ENCODE results near the gene GALNT7. TPM values are rescaled to one million over a fixed set of nuclear protein-coding genes. Genes with fewer than 3 reads are reported as not detected.

GALNT7 gene
- total and polyA plus RNA-seq, 2 of the 13 experiments (the other 11 are each of a cell fraction or from before 2014, with no cell fraction given), result 0.08 to 0.13 TPM

DNA sequence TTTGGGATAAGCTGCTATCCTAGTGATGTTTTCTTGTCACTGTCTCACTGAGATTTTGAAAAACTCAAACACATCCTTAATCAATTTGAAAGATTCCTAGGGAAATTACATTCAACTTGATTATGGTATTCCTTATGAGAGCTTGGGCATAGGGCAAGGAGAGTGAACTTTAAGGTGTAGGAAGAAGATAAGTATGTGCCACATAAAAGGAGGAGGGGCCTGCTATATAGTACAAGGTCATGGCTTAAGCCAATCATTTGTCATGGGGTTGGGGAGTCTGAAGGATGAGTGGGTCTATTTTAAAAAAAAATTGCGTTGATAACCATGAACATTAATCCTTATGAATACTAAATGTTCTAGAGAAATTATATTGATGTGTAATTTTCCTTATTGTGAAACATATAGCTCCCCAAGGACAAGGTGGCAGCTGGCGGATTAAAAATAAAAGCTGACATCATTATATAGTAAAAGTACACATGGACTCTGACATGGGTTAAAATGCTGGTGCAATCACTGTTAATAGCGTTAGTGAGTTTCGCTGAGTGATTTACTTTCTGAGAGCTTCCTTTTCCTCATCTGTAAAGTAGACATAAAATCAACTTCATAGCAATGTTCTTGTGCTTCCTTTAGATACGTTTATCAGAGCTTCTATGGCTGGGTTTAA, 17.4 kb downstream of the GALNT7 start:
- BruUV-seq (replicated peaks), result no TSS peak
- Histone ChIP-seq H4K20me1 (ENCODE audit: insufficient read depth, low read length) (no peaks in the 10 kb centered on the region), H3K9ac (ENCODE audit: insufficient read depth, low read depth, low read length) (no peak overlapping the region), H3K4me3 (replicated peaks in 1 of 3; ENCODE audit: insufficient read depth in 1 of 3, low read depth in 2 of 3, low read length in 3 of 3) (no peak overlapping the region), H3K4me1 (ENCODE audit: insufficient read depth, low read length) (no peaks in the 10 kb centered on the region), H3K79me2 (ENCODE audit: insufficient read depth, low read length) (no peaks in the 10 kb centered on the region), H2AFZ (ENCODE audit: low read length) (no peak overlapping the region), H3K27ac (ENCODE audit: extremely low read length, insufficient read depth, low read length) (no peak overlapping the region), H3K4me2 (ENCODE audit: low read depth, low read length) (no peak overlapping the region), H3K36me3 (replicated peaks in 1 of 2; ENCODE audit: control insufficient read depth in 1 of 2, insufficient read depth in 2 of 2, low read length in 2 of 2) (no peaks in the 10 kb centered on the region), H3K9me3 (ENCODE audit: low read length) (no peaks in the 10 kb centered on the region), H3K27me3 (ENCODE audit: control insufficient read depth in 1 of 2, insufficient read depth in 2 of 2, low read length in 2 of 2) (no peaks in the 10 kb centered on the region)
- WGBS (ENCODE audit: low lambda C conversion rate), result 6% methylated on average over 5 of the region's 5 CpGs
- DNase-seq (ENCODE audit: low spot score) (no peak), ATAC-seq (no peak), FAIRE-seq (no peak)
- ChIA-PET CTCF (ENCODE audit: low intra/inter-chr PET ratio, low total read pairs) (no interaction called here), POLR2A (no interaction called here)
- intact Hi-C loops (cut with micrococcal nuclease; ENCODE audit: unreplicated experiment), result no loop called here
- TF ChIP-seq YEATS4 (CRISPR knock-in tag; IDR thresholded peaks at IDR 0.05; ENCODE audit: borderline replicate concordance) (no peak), POLR2AphosphoS5 (IDR thresholded peaks at IDR 0.05; ENCODE audit: low read depth, low read length) (no peak), NFE2L1 (CRISPR knock-in tag; IDR thresholded peaks at IDR 0.05; ENCODE audit: borderline replicate concordance) (no peak), KAT7 (CRISPR knock-in tag; IDR thresholded peaks at IDR 0.05; ENCODE audit: borderline replicate concordance) (no peak), SAFB2 (CRISPR knock-in tag; IDR thresholded peaks at IDR 0.05; ENCODE audit: borderline replicate concordance, low read depth) (no peak), ZNF644 (CRISPR knock-in tag; IDR thresholded peaks at IDR 0.05; ENCODE audit: low read depth) (no peak)
- TF ChIP-seq, protein P1, sequence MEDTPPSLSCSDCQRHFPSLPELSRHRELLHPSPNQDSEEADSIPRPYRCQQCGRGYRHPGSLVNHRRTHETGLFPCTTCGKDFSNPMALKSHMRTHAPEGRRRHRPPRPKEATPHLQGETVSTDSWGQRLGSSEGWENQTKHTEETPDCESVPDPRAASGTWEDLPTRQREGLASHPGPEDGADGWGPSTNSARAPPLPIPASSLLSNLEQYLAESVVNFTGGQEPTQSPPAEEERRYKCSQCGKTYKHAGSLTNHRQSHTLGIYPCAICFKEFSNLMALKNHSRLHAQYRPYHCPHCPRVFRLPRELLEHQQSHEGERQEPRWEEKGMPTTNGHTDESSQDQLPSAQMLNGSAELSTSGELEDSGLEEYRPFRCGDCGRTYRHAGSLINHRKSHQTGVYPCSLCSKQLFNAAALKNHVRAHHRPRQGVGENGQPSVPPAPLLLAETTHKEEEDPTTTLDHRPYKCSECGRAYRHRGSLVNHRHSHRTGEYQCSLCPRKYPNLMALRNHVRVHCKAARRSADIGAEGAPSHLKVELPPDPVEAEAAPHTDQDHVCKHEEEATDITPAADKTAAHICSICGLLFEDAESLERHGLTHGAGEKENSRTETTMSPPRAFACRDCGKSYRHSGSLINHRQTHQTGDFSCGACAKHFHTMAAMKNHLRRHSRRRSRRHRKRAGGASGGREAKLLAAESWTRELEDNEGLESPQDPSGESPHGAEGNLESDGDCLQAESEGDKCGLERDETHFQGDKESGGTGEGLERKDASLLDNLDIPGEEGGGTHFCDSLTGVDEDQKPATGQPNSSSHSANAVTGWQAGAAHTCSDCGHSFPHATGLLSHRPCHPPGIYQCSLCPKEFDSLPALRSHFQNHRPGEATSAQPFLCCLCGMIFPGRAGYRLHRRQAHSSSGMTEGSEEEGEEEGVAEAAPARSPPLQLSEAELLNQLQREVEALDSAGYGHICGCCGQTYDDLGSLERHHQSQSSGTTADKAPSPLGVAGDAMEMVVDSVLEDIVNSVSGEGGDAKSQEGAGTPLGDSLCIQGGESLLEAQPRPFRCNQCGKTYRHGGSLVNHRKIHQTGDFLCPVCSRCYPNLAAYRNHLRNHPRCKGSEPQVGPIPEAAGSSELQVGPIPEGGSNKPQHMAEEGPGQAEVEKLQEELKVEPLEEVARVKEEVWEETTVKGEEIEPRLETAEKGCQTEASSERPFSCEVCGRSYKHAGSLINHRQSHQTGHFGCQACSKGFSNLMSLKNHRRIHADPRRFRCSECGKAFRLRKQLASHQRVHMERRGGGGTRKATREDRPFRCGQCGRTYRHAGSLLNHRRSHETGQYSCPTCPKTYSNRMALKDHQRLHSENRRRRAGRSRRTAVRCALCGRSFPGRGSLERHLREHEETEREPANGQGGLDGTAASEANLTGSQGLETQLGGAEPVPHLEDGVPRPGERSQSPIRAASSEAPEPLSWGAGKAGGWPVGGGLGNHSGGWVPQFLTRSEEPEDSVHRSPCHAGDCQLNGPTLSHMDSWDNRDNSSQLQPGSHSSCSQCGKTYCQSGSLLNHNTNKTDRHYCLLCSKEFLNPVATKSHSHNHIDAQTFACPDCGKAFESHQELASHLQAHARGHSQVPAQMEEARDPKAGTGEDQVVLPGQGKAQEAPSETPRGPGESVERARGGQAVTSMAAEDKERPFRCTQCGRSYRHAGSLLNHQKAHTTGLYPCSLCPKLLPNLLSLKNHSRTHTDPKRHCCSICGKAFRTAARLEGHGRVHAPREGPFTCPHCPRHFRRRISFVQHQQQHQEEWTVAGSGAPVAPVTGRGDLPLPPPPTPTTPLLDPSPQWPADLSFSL (CRISPR knock-in tag; IDR thresholded peaks at IDR 0.05), result no peak
- in situ Hi-C loops (cut with HindIII; ENCODE audit: extremely low pct_ligation_motif_present, low pct_unique_long_range_greater_than_20kb), result no loop called here

All from HepG2 (cell line).